Activated T-helper 1 cell treated with anti-CD3 and anti-CD28 coated beads, Interleukin-2, amount 50 U/mL, for 16 hours (primary cell): ENCODE measurements around the gene MRFAP1.

ENCODE experiments used
- DNase-seq, 2 donors: peaks; one replicate each; pipeline ENCODE4 v3.0.0-alpha.2; 2020; ENCODE audit warnings: low read depth in 1 of 2, low spot score in 1 of 2

Gene MRFAP1

GRCh38 chr4:6640292-6641163 lies at the start of gene MRFAP1:
Gene MRFAP1 (plus strand): TSS chr4:6640685. CDS start chr4:6640863, 178 bp downstream.
- peak; percentile 89 to 90 for DNase-seq

- DNase-seq = no peak
Observed at GRCh38 chr4:6591313-6591712, 49.2 kb upstream of the MRFAP1 start.

GRCh38 chr4:6591781-6592180 lies 48.7 kb upstream of the MRFAP1 start:
- DNase-seq = no peak

GRCh38 chr4:6592804-6593563 lies 47.5 kb upstream of the MRFAP1 start:
- DNase-seq = no peak

- no peak for DNase-seq
Observed at GRCh38 chr4:6594341-6594740, 46.1 kb upstream of the MRFAP1 start.

- DNase-seq = no peak
Observed at GRCh38 chr4:6594826-6595355, 45.6 kb upstream of the MRFAP1 start.

- DNase-seq = no peak
Observed at GRCh38 chr4:6595897-6596537, 44.5 kb upstream of the MRFAP1 start.

- no peak for DNase-seq
Observed at GRCh38 chr4:6596948-6597347, 43.5 kb upstream of the MRFAP1 start.

GRCh38 chr4:6598127-6598526 lies 42.4 kb upstream of the MRFAP1 start:
- no peak for DNase-seq

GRCh38 chr4:6598641-6599040 lies 41.8 kb upstream of the MRFAP1 start:
- DNase-seq = no peak

GRCh38 chr4:6601661-6602250 lies 38.7 kb upstream of the MRFAP1 start:
- no peak for DNase-seq

- no peak for DNase-seq
Observed at GRCh38 chr4:6602289-6602688, 38.2 kb upstream of the MRFAP1 start.

GRCh38 chr4:6603128-6603527 lies 37.4 kb upstream of the MRFAP1 start:
- DNase-seq = no peak

- DNase-seq = no peak
Observed at GRCh38 chr4:6605114-6605513, 35.4 kb upstream of the MRFAP1 start.

- no peak for DNase-seq
Observed at GRCh38 chr4:6605605-6606004, 34.9 kb upstream of the MRFAP1 start.

- no peak for DNase-seq
Observed at GRCh38 chr4:6606465-6607235, 33.8 kb upstream of the MRFAP1 start.

GRCh38 chr4:6607368-6608055 lies 33.0 kb upstream of the MRFAP1 start:
- no peak for DNase-seq

- DNase-seq = no peak
Observed at GRCh38 chr4:6608758-6609414, 31.6 kb upstream of the MRFAP1 start.

- no peak for DNase-seq
Observed at GRCh38 chr4:6609415-6610079, 30.9 kb upstream of the MRFAP1 start.
